HG02973 (cell line): ENCODE data around the gene ANKRD39.

Experiments used
- ATAC-seq: cut with Tn5 transposase; IDR thresholded peaks from one replicate; pipeline ENCODE4 v1.9.1; 2021; ENCODE audit warnings: moderate library complexity; ENCODE audit not compliant: unreplicated experiment

ANKRD39 gene

DNA sequence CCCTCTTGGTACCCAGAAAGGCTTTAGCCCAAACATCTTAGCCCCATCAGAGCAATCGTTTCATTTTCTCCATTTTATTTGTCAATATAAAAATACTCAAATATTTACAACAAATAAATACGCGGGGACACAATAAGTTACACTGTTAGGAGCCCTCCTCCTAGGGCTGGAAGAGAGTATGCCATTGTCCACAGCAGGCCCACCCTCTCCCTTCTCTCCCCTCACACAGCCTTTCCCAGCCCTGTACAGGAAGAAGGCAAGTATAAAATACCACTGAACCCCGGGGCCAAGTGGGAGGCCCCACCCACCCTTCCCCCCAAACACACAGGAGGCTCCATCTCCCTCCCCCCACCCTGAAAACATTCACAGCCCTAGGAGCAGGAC, 1.9 kb upstream of the ANKRD39 start:
- ATAC-seq, result no peak

GRCh38 chr2:96859099-96859649, 1.4 kb upstream of the ANKRD39 start:
- ATAC-seq, result no peak

- peak; percentile 2 for ATAC-seq
These were observed 795 bp downstream of the ANKRD39 start for GRCh38 chr2:96856776-96857666.

- ATAC-seq, result no peak
These were observed 4.5 kb downstream of the ANKRD39 start for GRCh38 chr2:96853321-96853720.

DNA sequence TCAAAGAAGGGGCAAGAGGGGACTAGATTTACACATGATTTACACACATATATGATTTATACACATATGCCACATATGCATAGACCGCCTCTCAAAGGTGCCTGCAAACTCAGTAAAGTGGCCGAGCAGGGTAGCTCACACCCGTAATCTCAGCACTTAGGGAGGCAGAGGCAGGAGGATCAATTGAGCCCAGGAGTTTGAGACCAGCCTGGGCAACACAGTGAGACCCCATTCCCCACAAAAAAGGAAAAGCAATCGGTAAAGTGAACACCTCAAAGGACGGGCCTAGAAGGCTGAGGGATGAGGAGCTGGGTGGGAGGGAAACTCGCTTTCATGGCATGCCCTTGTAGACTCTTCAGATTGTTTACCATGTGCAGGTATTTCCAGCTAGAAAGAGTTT, 5.1 kb downstream of the ANKRD39 start:
- ATAC-seq, result no peak

- ATAC-seq, result no peak
These were observed 9.6 kb downstream of the ANKRD39 start for GRCh38 chr2:96848264-96848663.

GRCh38 chr2:96847586-96847985, 10.2 kb downstream of the ANKRD39 start:
- ATAC-seq, result no peak

GRCh38 chr2:96846825-96847224, 11.0 kb downstream of the ANKRD39 start:
- ATAC-seq, result no peak

GRCh38 chr2:96844405-96844808, 13.4 kb downstream of the ANKRD39 start:
- ATAC-seq, result no peak

- ATAC-seq, result no peak
These were observed 14.1 kb downstream of the ANKRD39 start, which contains the start of gene ANKRD23 for GRCh38 chr2:96843538-96844268. Gene ANKRD23, minus strand, starts transcription at chr2:96844021. Its CDS starts 29 bp downstream, at chr2:96843992.

- no peak for ATAC-seq
These were observed 15.2 kb downstream of the ANKRD39 start for GRCh38 chr2:96842600-96842999.

DNA sequence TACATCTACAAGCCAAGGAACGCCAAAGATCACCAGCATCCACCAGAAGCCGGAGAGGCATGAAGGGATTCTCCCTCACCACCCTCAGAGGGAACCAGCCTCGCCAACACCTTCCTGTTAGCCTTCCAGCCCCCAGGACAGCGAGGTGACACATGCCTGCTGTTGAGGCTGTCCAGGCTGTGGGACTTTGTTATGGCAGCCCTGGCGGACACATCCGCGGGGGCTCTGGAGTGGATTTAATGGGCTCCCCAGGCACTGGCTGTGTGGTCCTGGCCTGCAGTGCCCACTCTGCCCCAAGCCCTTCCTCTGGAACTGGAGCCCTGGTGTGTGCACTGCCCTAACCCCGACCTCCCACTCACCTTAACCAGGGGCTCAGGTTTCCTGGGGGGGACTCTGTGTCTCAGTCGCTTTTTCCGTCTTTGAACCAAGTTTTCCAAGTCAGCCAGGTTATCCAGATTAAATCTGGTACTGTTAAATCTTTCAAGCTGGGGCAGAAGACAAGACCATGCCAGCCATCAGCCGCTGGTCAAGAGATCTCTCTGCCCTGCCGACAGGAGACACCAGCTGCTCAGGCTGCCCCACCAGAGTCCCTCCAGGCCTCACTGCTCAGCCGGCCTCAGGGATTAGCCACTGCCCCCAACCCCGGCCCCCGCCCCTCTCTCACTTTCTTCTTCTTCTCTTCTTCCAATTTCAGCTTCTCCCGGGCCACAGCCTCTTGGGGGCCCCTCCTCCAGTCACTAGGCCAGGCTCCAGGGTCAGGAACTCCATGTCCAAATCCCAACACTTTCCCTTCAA, 15.9 kb downstream of the ANKRD39 start:
- ATAC-seq, result no peak

GRCh38 chr2:96839875-96840850, 17.7 kb downstream of the ANKRD39 start:
- no peak for ATAC-seq

DNA sequence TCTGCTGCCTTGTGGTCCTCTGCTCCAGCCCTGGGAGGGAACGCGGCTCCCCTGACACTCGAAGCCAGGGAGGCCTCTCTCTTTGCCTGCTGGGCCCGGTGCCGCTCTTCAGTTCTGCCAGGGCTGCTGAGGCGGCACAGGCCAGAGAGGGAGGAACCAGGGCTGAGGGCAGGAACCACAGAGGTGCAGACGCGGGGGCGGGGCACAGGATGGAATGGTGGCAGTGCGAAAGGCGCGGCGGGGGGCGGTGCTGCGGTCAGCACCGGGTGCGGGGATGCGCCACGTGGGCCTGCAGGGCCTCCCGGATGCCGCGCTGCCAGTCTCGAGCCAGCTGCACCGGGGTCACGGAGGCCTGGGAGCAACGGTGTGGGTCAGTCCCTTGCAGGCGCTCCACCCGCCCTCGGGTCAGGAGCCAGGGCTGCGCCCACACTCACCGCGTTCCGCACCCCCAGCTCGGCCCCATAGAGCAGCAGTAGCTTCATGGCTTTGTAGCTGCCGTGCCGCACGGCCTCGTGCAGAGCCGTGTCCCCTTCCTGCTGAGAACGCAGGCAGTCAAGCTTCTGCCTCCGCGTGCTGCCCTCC, 18.4 kb downstream of the ANKRD39 start:
- no peak for ATAC-seq

- no peak for ATAC-seq
These were observed 19.2 kb downstream of the ANKRD39 start for GRCh38 chr2:96838345-96839292.

DNA sequence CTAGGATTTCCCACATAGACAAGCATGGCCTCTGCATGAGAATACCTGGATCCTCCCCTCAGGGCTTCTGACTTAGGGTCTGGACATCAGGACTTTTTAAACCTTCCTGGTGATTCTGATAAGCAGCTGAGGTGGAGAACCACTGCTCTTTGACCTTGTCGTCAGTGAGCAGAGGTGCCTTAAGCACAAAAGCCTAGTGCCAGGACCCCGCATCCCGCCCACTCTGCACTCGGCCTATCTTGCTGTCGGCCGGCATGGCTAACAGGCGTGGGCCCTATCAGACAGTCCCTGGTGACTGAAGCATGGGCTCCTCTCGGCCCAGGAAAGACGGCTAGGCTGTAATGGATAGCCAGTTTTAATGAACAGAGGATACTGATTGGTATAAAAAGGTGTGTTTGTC, 20.2 kb downstream of the ANKRD39 start:
- ATAC-seq, result no peak

DNA sequence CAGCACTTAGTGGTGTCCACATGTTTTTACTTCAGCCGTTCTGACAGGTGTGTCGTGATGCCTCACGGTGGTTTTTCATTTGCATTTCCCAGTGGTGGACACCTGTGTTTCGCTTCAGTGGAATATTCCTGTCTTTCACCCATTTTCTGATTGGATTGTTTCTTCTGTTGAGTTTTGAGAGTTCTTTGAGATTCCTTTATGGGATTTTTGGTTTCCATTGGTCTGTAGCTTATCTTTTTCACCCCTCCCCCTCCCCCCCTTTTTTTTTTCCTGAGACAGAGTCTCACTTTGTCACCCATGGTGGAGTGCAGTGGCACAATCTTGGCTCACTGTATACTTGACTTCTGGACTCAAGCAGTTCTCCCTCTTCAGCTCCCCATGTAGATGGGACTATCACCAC, 22.0 kb downstream of the ANKRD39 start:
- no peak for ATAC-seq

GRCh38 chr2:96832754-96833507, 24.9 kb downstream of the ANKRD39 start:
- ATAC-seq, result no peak
